Naive thymus-derived CD4-positive, alpha-beta T cell (primary cell): Measurements from ENCODE around the gene RPTOR. TPM values are rescaled to one million over a fixed set of nuclear protein-coding genes. Genes with fewer than 3 reads are reported as not detected.

Experiments
- ATAC-seq: fragments of 150-1000 bp; cut with Tn5 transposase; 2 replicates; pipeline ENCODE4 v1.10.0; 2021; ENCODE audit warnings: mild to moderate bottlenecking, moderate library complexity
- CTCF ChIA-PET: fragments of 350-600 bp; sonication (Branson Sonifier 250); formaldehyde crosslinking; loops from one replicate; lab custom pipeline; 2021; ENCODE audit warnings: antibody characterized with exemption; lab: Charles Lee
- POLR2A ChIA-PET: fragments of 350-600 bp; sonication (Branson Sonifier 250); formaldehyde crosslinking; loops from one replicate; lab custom pipeline; 2021; ENCODE audit warnings: antibody characterized with exemption, inconsistent platforms; lab: Charles Lee
- DNase-seq, 9 donors: peaks; one replicate each; pipeline versions ENCODE4 v3.0.0 to v3.0.0-alpha.2; 2020 to 2022; ENCODE audit warnings: mixed read lengths in 1 of 9
- H3K27ac ChIP-seq: one replicate; pipeline ENCODE4 v1.7.0; 2013; ENCODE audit warnings: mild to moderate bottlenecking, low read depth, low read length, moderate library complexity
- H3K27me3 ChIP-seq, 2 donors: one replicate each; pipeline ENCODE4 v1.7.0; 2013; ENCODE audit warnings: low read length in 2 of 2, mild to moderate bottlenecking in 2 of 2, moderate library complexity in 2 of 2; ENCODE audit not compliant: control insufficient read depth in 2 of 2, insufficient read depth in 2 of 2
- H3K36me3 ChIP-seq, 3 experiments: 1 replicate in 2 of 3; 2 replicates in 1 of 3; pipeline ENCODE4 v1.7.0; 2013; ENCODE audit warnings: low read length in 3 of 3, mild to moderate bottlenecking in 3 of 3, moderate library complexity in 1 of 3; ENCODE audit not compliant: insufficient read depth in 3 of 3, control insufficient read depth in 2 of 3
- H3K4me1 ChIP-seq, 2 donors: one replicate each; pipeline ENCODE4 v1.7.0; 2013; ENCODE audit warnings: low read length in 2 of 2, mild to moderate bottlenecking in 2 of 2, moderate library complexity in 1 of 2; ENCODE audit not compliant: control insufficient read depth in 2 of 2, insufficient read depth in 2 of 2
- H3K4me3 ChIP-seq: 2 replicates; pipeline ENCODE4 v1.7.0; 2013; ENCODE audit warnings: mild to moderate bottlenecking, low read length
- H3K9me3 ChIP-seq, 3 experiments: 1 replicate in 2 of 3; 2 replicates in 1 of 3; pipeline ENCODE4 v1.7.0; 2013; ENCODE audit warnings: low read length in 3 of 3; ENCODE audit not compliant: control insufficient read depth in 2 of 3
- H3K27ac Mint-ChIP-seq, 9 donors: one replicate each; pipeline ENCODE4 v1.8.0; 2020 to 2022; ENCODE audit warnings: mixed read lengths in 9 of 9, mild to moderate bottlenecking in 8 of 9, moderate library complexity in 5 of 9, inconsistent platforms in 2 of 9
- H3K27me3 Mint-ChIP-seq, 5 donors: one replicate each; pipeline ENCODE4 v1.8.0; 2021 to 2022; ENCODE audit warnings: mixed read lengths in 5 of 5, mild to moderate bottlenecking in 1 of 5
- H3K36me3 Mint-ChIP-seq, 5 donors: one replicate each; pipeline ENCODE4 v1.8.0; 2020 to 2022; ENCODE audit warnings: mixed read lengths in 5 of 5, mild to moderate bottlenecking in 3 of 5, inconsistent platforms in 1 of 5
- H3K4me1 Mint-ChIP-seq, 7 donors: one replicate each; pipeline ENCODE4 v1.8.0; 2020 to 2022; ENCODE audit warnings: mixed read lengths in 7 of 7, mild to moderate bottlenecking in 3 of 7, inconsistent platforms in 1 of 7
- H3K4me3 Mint-ChIP-seq, 10 donors: one replicate each; pipeline ENCODE4 v1.8.0; 2020 to 2022; ENCODE audit warnings: mild to moderate bottlenecking in 10 of 10, mixed read lengths in 10 of 10, moderate library complexity in 6 of 10, inconsistent platforms in 2 of 10
- H3K9me3 Mint-ChIP-seq, 11 donors: one replicate each; pipeline ENCODE4 v1.8.0; 2020 to 2022; ENCODE audit warnings: mixed read lengths in 11 of 11, mild to moderate bottlenecking in 4 of 11, inconsistent platforms in 1 of 11, moderate library complexity in 1 of 11
- intact Hi-C, 2 donors: fragments of 100-400 bp; cut with micrococcal nuclease; formaldehyde crosslinking; loops; one replicate each; pipeline ENCODE4 v1.15.1; 2023
- polyA plus RNA-seq, 2 donors: library from polyadenylated mRNA; unstranded; fragments of 300-500 nt; fragmentation: Illumina TruSeq; gene quantifications; one replicate each; pipeline ENCODE4 v1.2.3, GENCODE V29; 2021
- total RNA-seq, 6 experiments: library from RNA in 5 of 6; stranded (reverse) in 5 of 6; gene quantifications; 1 replicate in 5 of 6; 2 replicates in 1 of 6; pipeline ENCODE4 v1.2.3 and lab custom pipeline; 2021 to 2026

RPTOR gene
- total and polyA plus RNA-seq, 7 experiments from 2014 or later = 10.9 to 89.8 (median 59.9) TPM

- intact Hi-C loops = no loop called here
- peaks cover 0 to 18% (median 8%) of the 10 kb centered on the region in 5 donors for H3K36me3 Mint-ChIP-seq
- H3K27ac Mint-ChIP-seq = peak overlapping the region in 5 of 9 donors; percentile 10 to 81 (median 36)
- peaks cover 18 to 54% (median 41%) of the 10 kb centered on the region in 7 donors for H3K4me1 Mint-ChIP-seq
- Histone ChIP-seq H3K9me3 (no peaks in the 10 kb centered on the region), H3K4me3 (no peak overlapping the region), H3K27ac (no peak overlapping the region), H3K36me3 (no peaks in the 10 kb centered on the region), H3K27me3 (no peaks in the 10 kb centered on the region), H3K4me1 (no peaks in the 10 kb centered on the region)
- ChIA-PET CTCF (no interaction called here), POLR2A (interaction anchor here (1.8 kb wide), 1 partner anchor 16 kb away, joined by 5 read pairs; no protein-coding TSS in a partner anchor)
- H3K27me3 Mint-ChIP-seq = no peaks in the 10 kb centered on the region
- peaks cover 0 to 5% (median 0%) of the 10 kb centered on the region in 11 donors for H3K9me3 Mint-ChIP-seq
- DNase-seq (no peak), ATAC-seq (no peak)
- H3K4me3 Mint-ChIP-seq = no peak overlapping the region
These were observed 89.4 kb downstream of the RPTOR start for GRCh38 chr17:80633994-80634566.

GRCh38 chr17:80636361-80637018 lies 91.9 kb downstream of the RPTOR start:
- ChIA-PET CTCF (interaction anchor here (1.1 kb wide), 1 partner anchor 13 kb away, joined by 3 read pairs; no protein-coding TSS in a partner anchor), POLR2A (interaction anchor here (1.8 kb wide), 1 partner anchor 13 kb away, joined by 5 read pairs; no protein-coding TSS in a partner anchor)
- ATAC-seq = peak; percentile 41
- peaks cover 24 to 67% (median 42%) of the 10 kb centered on the region in 7 donors for H3K4me1 Mint-ChIP-seq
- Histone ChIP-seq H3K36me3 (no peaks in the 10 kb centered on the region), H3K4me1 (no peaks in the 10 kb centered on the region), H3K27ac (no peak overlapping the region), H3K27me3 (no peaks in the 10 kb centered on the region), H3K4me3 (no peak overlapping the region), H3K9me3 (no peaks in the 10 kb centered on the region)
- H3K27ac Mint-ChIP-seq = peak overlapping the region in 6 of 9 donors; percentile 10 to 94 (median 90)
- H3K36me3 Mint-ChIP-seq = peaks cover 0 to 21% (median 8%) of the 10 kb centered on the region in 5 donors
- no peaks in the 10 kb centered on the region for H3K27me3 Mint-ChIP-seq
- peaks cover 0 to 5% (median 0%) of the 10 kb centered on the region in 11 donors for H3K9me3 Mint-ChIP-seq
- intact Hi-C loops = no loop called here
- DNase-seq = no peak
- peak overlapping the region in 5 of 10 donors; percentile 46 to 78 (median 72) for H3K4me3 Mint-ChIP-seq

- peak overlapping the region in 5 of 10 donors; percentile 46 to 78 (median 72) for H3K4me3 Mint-ChIP-seq
- H3K27ac Mint-ChIP-seq = peak overlapping the region in 5 of 9 donors; percentile 87 to 94 (median 92)
- H3K4me1 Mint-ChIP-seq = peaks cover 18 to 68% (median 39%) of the 10 kb centered on the region in 7 donors
- Histone ChIP-seq H3K9me3 (no peaks in the 10 kb centered on the region), H3K36me3 (no peaks in the 10 kb centered on the region), H3K4me3 (no peak overlapping the region), H3K4me1 (no peaks in the 10 kb centered on the region), H3K27me3 (no peaks in the 10 kb centered on the region), H3K27ac (no peak overlapping the region)
- H3K9me3 Mint-ChIP-seq = peaks cover 0 to 5% (median 0%) of the 10 kb centered on the region in 11 donors
- intact Hi-C loops = no loop called here
- ChIA-PET CTCF (interaction anchor here (1.1 kb wide), 1 partner anchor 13 kb away, joined by 3 read pairs; no protein-coding TSS in a partner anchor), POLR2A (interaction anchor here (1.7 kb wide), 1 partner anchor 12 kb away, joined by 8 read pairs; no protein-coding TSS in a partner anchor)
- DNase-seq = no peak
- no peaks in the 10 kb centered on the region for H3K27me3 Mint-ChIP-seq
- H3K36me3 Mint-ChIP-seq = peaks cover 0 to 21% (median 8%) of the 10 kb centered on the region in 5 donors
- peak; percentile 12 for ATAC-seq
These were observed 92.6 kb downstream of the RPTOR start for GRCh38 chr17:80637048-80637781.

- Mint-ChIP-seq H3K27ac (peak overlapping the region in 1 of 9 donors; percentile 21), H3K36me3 (peaks cover 0 to 19% (median 17%) of the 10 kb centered on the region in 5 donors), H3K9me3 (peaks cover 0 to 4% (median 0%) of the 10 kb centered on the region in 11 donors), H3K4me3 (no peak overlapping the region), H3K27me3 (no peaks in the 10 kb centered on the region), H3K4me1 (peaks cover 31 to 84% (median 54%) of the 10 kb centered on the region in 7 donors)
- Histone ChIP-seq H3K36me3 (peaks cover 0 to 3% (median 0%) of the 10 kb centered on the region in 3 experiments), H3K27me3 (no peaks in the 10 kb centered on the region), H3K9me3 (no peaks in the 10 kb centered on the region), H3K4me1 (peaks cover 0 to 12% of the 10 kb centered on the region in 2 donors), H3K4me3 (no peak overlapping the region), H3K27ac (no peak overlapping the region)
- ATAC-seq (no peak), DNase-seq (no peak)
- CTCF ChIA-PET = interaction anchor here (0.5 to 0.8 kb wide), 2 partner anchors 24 to 64 kb away, joined by 3 read pairs; no protein-coding TSS in a partner anchor
- POLR2A ChIA-PET = no interaction called here
- intact Hi-C loops = loop anchor here in 1 of 2 donors (1.0 kb wide), 1 partner anchor 9 kb away; no protein-coding TSS in a partner anchor
These were observed 95.0 kb downstream of the RPTOR start for GRCh38 chr17:80639658-80640057.

- POLR2A ChIA-PET = interaction anchor here (0.6 kb wide), 1 partner anchor 48 kb away, joined by 3 read pairs; no protein-coding TSS in a partner anchor
These were observed 95.9 kb downstream of the RPTOR start for GRCh38 chr17:80640366-80641084.

More at GRCh38 chr17:80640366-80641084, 95.9 kb downstream of the RPTOR start:
- Mint-ChIP-seq H3K4me3 (no peak overlapping the region), H3K36me3 (peaks cover 0 to 23% (median 18%) of the 10 kb centered on the region in 5 donors), H3K4me1 (peaks cover 32 to 85% (median 56%) of the 10 kb centered on the region in 7 donors), H3K9me3 (peaks cover 0 to 3% (median 0%) of the 10 kb centered on the region in 11 donors), H3K27me3 (no peaks in the 10 kb centered on the region), H3K27ac (no peak overlapping the region)
- intact Hi-C loops = no loop called here
- CTCF ChIA-PET = interaction anchor here (0.8 kb wide), 1 partner anchor 65 kb away, joined by 3 read pairs; no protein-coding TSS in a partner anchor
- no peak for ATAC-seq
- peaks cover 0 to 19% of the 10 kb centered on the region in 2 donors for H3K4me1 ChIP-seq
- no peaks in the 10 kb centered on the region for H3K9me3 ChIP-seq
- H3K27ac ChIP-seq = no peak overlapping the region
- H3K27me3 ChIP-seq = no peaks in the 10 kb centered on the region
- H3K36me3 ChIP-seq = peaks cover 0 to 3% (median 0%) of the 10 kb centered on the region in 3 experiments
- H3K4me3 ChIP-seq = no peak overlapping the region
- DNase-seq = no peak
